ENCODE measurements around the gene RSPH6A. TPM values are rescaled to one million over a fixed set of nuclear protein-coding genes. Genes with fewer than 3 reads are reported as not detected.

The RSPH6A gene
- total and polyA plus RNA-seq, 2 of the 13 experiments (the other 11 are each of a cell fraction or from before 2014, with no cell fraction given) = 0.07 TPM; not detected in 1

GRCh38 chr19:45768984-45769782 lies 45.9 kb downstream of the RSPH6A start, which contains the start of gene SIX5 (continued):
- peak; percentile 81; the same call in 1 of the 2 replicates for TF ChIP-seq TFDP1 (CRISPR knock-in tag; IDR thresholded peaks at IDR 0.05; ENCODE audit: borderline replicate concordance)
- no peak for TF ChIP-seq ZNF724P (CRISPR knock-in tag; IDR thresholded peaks at IDR 0.05; ENCODE audit: borderline replicate concordance)
- TF ChIP-seq AKAP8 (CRISPR knock-in tag; IDR thresholded peaks at IDR 0.05) = peak; percentile 91
- no peak; the same call in 1 of the 2 replicates for TF ChIP-seq ZNF761 (CRISPR knock-in tag; conservative IDR thresholded peaks at IDR 0.05)
- TF ChIP-seq ZNF772 (CRISPR knock-in tag; IDR thresholded peaks at IDR 0.05) = peak; percentile 80; the same call in 1 of the 2 replicates
- TF ChIP-seq SIN3A (IDR thresholded peaks at IDR 0.05; ENCODE audit: borderline replicate concordance, low read depth, low read length) = peak; percentile 72; the same call in 1 of the 2 replicates
- TF ChIP-seq ZNF639 (CRISPR knock-in tag; conservative IDR thresholded peaks at IDR 0.05) = no peak; the same call in 1 of the 2 replicates
- peak; percentile 72 for TF ChIP-seq BCL6 (CRISPR knock-in tag; IDR thresholded peaks at IDR 0.05)
- no peak for TF ChIP-seq ZNF652 (CRISPR knock-in tag; IDR thresholded peaks at IDR 0.05; ENCODE audit: borderline replicate concordance, low read depth)
- TF ChIP-seq ZNF609 (CRISPR knock-in tag; IDR thresholded peaks at IDR 0.05; ENCODE audit: borderline replicate concordance) = no peak
- peak; percentile 73; the same call in 1 of the 2 replicates for TF ChIP-seq HMGXB3 (CRISPR knock-in tag; IDR thresholded peaks at IDR 0.05; ENCODE audit: borderline replicate concordance)
- 0 out of 2 replicates have a peak, but pooled peaks have one; percentile 3 for TF ChIP-seq ZNF816 (CRISPR knock-in tag; IDR thresholded peaks at IDR 0.05; ENCODE audit: borderline replicate concordance)

Measured in HepG2 (cell line).